Esophagus (tissue), 2 donors: ENCODE results near the gene PGM1. TPM values are rescaled to one million over a fixed set of nuclear protein-coding genes. Genes with fewer than 3 reads are reported as not detected.
A peak's percentile ranks its signal among the peaks of the same experiment; 100 is the strongest.

Experiments used
- H3K27ac ChIP-seq, 2 donors: one replicate each; pipeline ENCODE4 v1.5.1; 2013; ENCODE audit warnings: low read depth in 2 of 2, mild to moderate bottlenecking in 2 of 2, inconsistent platforms in 1 of 2, low read length in 1 of 2, moderate library complexity in 1 of 2
- H3K27me3 ChIP-seq, 2 donors: one replicate each; pipeline ENCODE4 v1.6.1; 2013; ENCODE audit warnings: low read length in 2 of 2, control low read depth in 1 of 2, mild to moderate bottlenecking in 1 of 2; ENCODE audit not compliant: insufficient read depth in 2 of 2, control insufficient read depth in 1 of 2
- H3K36me3 ChIP-seq, 2 donors: one replicate each; pipeline ENCODE4 v1.6.1; 2013; ENCODE audit warnings: low read length in 1 of 2; ENCODE audit not compliant: control insufficient read depth in 2 of 2, insufficient read depth in 2 of 2
- H3K4me1 ChIP-seq, 2 donors: one replicate each; pipeline ENCODE4 v1.6.1; 2013; ENCODE audit warnings: low read length in 1 of 2; ENCODE audit not compliant: control insufficient read depth in 2 of 2, insufficient read depth in 2 of 2
- H3K4me3 ChIP-seq, 2 donors: one replicate each; pipeline ENCODE4 v1.5.1; 2013; ENCODE audit warnings: low read length in 2 of 2, mild to moderate bottlenecking in 2 of 2, low read depth in 1 of 2, moderate library complexity in 1 of 2
- H3K9me3 ChIP-seq, 2 donors: one replicate each; pipeline ENCODE4 v1.6.1; 2013; ENCODE audit warnings: mild to moderate bottlenecking in 2 of 2, low read depth in 1 of 2, low read length in 1 of 2, moderate library complexity in 1 of 2; ENCODE audit not compliant: control insufficient read depth in 2 of 2, insufficient read depth in 1 of 2
- WGBS, 2 donors: extraction: QIAGEN DNeasy Blood & Tissue Kit; methylation state at CpG; one replicate each; pipeline ENCODE4 v1.1.7; 2013; 5-methylcytosine and 5-hydroxymethylcytosine counted together
- polyA plus RNA-seq, 2 donors: library from polyadenylated mRNA; stranded (reverse); fragments of 200-250 nt; gene quantifications; one replicate each; pipeline ENCODE4 v1.2.3, GENCODE V29; 2013
- donor health status: healthy with polysubstance abuse.
- donor health status: Bipolar disorder and iron deficiency.

Gene PGM1
- polyA plus RNA-seq = 10 to 100 TPM in 1 of 2 donors, 1 to 10 TPM in 1; 5.4 to 28.0 TPM

DNA sequence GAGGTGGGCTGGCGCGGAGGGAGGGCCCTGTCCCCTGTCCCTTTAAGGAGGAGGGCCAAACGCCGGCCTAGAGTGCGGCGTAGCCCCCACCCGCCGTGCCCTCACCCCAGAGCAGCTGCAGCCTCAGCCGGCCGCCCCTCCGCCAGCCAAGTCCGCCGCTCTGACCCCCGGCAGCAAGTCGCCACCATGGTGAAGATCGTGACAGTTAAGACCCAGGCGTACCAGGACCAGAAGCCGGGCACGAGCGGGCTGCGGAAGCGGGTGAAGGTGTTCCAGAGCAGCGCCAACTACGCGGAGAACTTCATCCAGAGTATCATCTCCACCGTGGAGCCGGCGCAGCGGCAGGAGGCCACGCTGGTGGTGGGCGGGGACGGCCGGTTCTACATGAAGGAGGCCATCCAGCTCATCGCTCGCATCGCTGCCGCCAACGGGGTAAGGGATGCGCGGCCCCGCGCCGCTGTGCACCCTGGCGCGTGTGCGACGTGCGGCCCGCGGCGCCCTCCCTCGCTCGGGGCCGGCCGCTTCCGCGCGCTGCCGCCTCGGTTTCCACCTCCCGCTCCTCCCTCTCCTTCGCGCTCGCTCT lies at the start of gene PGM1:
TSS of gene PGM1 (plus strand) at position 109 of the 583 bp plus-strand sequence. CDS start at position 187, 78 bp downstream.
- 0% methylated on average over 54 to 64 of the region's 64 CpGs for WGBS, 2 donors
- H3K36me3 ChIP-seq = no peaks in the 10 kb centered on the region

DNA sequence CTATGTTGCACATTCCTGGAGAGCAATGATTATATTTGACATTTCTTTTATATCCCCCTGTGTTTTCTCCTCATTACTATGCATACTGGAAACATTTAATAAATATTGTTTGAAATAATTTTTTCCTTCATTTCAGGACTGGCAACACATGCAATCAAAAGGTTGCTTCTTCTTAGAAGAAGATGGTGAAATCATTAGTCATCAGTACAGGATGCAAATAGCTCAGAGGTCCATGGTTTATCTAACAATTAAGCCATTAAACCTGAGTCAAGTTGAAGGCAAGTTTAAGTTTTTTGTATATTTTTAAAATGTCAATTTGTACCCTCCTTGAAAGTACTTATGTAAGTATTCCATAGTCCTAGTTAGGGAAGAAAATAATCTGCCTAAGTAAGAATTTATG lies 47.4 kb upstream of the PGM1 start:
- Histone ChIP-seq H3K27ac (no peak overlapping the region), H3K4me3 (no peak overlapping the region), H3K4me1 (no peaks in the 10 kb centered on the region)

More for the DNA sequence above, at the start of gene PGM1:
- H3K9me3 ChIP-seq = no peaks in the 10 kb centered on the region
- H3K27ac ChIP-seq = peak within 1 kb of the TSS; percentile 91 to 97
- H3K4me1 ChIP-seq = no peaks in the 10 kb centered on the region
- H3K4me3 ChIP-seq = peak within 1 kb of the TSS; percentile 66 to 84
- no peaks in the 10 kb centered on the region for H3K27me3 ChIP-seq

GRCh38 chr1:63547621-63548294 lies 45.5 kb upstream of the PGM1 start:
- no peaks in the 10 kb centered on the region for H3K36me3 ChIP-seq
- H3K27ac ChIP-seq = peak overlapping the region; percentile 68 to 72

More for the DNA sequence above, 47.4 kb upstream of the PGM1 start:
- no peaks in the 10 kb centered on the region for H3K27me3 ChIP-seq
- H3K36me3 ChIP-seq = no peaks in the 10 kb centered on the region
- no peaks in the 10 kb centered on the region for H3K9me3 ChIP-seq

DNA sequence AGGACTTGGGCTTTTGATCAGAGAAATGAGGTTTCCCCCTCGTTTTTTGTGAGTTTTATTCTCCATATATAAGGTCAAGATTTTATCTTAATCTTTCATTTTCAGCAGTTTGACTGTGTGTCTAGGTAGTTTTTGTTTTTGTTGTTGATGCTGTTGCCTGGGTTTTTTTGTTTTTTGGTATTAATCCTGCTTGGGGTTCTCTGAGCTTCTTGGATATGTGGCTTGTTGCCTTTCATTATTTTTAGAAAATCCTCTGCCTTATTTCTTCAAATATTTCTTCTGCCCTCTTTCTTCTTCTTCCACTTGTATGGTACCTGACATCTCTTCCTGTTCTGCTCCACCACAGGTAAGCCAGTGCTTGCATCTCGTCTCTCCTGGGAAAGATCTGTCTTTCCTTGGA lies 44.9 kb upstream of the PGM1 start:
- no peak overlapping the region for H3K27ac ChIP-seq
- no peaks in the 10 kb centered on the region for H3K9me3 ChIP-seq
- no peaks in the 10 kb centered on the region for H3K4me1 ChIP-seq
- no peaks in the 10 kb centered on the region for H3K27me3 ChIP-seq
- WGBS, 2 donors = 85 to 87% methylated on average over 2 of the region's 2 CpGs
- H3K36me3 ChIP-seq = no peaks in the 10 kb centered on the region
- H3K4me3 ChIP-seq = no peak overlapping the region

More at GRCh38 chr1:63547621-63548294, 45.5 kb upstream of the PGM1 start:
- no peaks in the 10 kb centered on the region for H3K27me3 ChIP-seq
- no peaks in the 10 kb centered on the region for H3K9me3 ChIP-seq
- H3K4me3 ChIP-seq = no peak overlapping the region
- WGBS, 2 donors = 50 to 75% methylated on average over 2 of the region's 2 CpGs
- no peaks in the 10 kb centered on the region for H3K4me1 ChIP-seq

DNA sequence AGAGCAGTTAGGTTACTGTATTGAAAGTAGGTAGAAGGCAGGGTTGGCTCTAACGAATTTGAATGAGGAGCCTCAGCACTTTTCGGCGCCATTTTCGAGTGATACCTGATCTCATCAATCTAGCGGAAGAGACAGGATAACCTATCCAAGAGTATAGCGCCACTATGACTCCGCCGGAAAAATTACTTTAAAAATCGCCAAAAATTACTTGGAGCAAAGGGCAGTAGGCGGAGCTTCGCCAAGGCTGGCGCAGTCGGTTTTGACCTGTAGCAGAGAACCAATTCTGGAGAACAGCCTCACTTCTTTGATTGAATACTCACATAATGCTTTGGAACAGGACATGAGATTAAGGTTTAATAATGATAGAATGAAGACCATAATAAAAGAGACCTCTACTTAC lies 44.3 kb upstream of the PGM1 start:
- Histone ChIP-seq H3K4me1 (no peaks in the 10 kb centered on the region), H3K27ac (no peak overlapping the region), H3K9me3 (no peaks in the 10 kb centered on the region), H3K36me3 (no peaks in the 10 kb centered on the region), H3K4me3 (no peak overlapping the region), H3K27me3 (no peaks in the 10 kb centered on the region)
- 95 to 97% methylated on average over 13 of the region's 13 CpGs for WGBS, 2 donors

DNA sequence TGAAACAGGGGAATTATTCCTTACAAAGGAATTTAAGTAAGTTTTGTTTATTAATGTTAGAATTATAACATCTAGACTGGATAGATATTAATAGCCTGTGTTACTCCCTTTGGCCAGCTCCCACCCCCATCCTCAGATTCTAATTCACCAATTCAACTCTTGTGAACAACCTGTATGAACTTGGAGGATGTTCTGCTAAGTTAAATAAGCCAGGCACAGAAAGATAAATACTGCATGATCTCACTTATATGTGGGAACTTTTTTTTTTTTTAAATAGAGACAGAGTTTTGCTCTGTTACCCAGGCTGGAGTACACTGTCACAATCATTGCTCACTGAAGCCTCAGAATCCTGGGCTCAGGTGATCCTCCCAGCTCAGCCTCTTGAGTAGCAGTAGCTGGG lies 37.7 kb upstream of the PGM1 start:
- H3K27me3 ChIP-seq = no peaks in the 10 kb centered on the region
- no peak overlapping the region for H3K27ac ChIP-seq
- H3K4me1 ChIP-seq = no peaks in the 10 kb centered on the region
- H3K36me3 ChIP-seq = no peaks in the 10 kb centered on the region
- no peaks in the 10 kb centered on the region for H3K9me3 ChIP-seq
- H3K4me3 ChIP-seq = no peak overlapping the region

DNA sequence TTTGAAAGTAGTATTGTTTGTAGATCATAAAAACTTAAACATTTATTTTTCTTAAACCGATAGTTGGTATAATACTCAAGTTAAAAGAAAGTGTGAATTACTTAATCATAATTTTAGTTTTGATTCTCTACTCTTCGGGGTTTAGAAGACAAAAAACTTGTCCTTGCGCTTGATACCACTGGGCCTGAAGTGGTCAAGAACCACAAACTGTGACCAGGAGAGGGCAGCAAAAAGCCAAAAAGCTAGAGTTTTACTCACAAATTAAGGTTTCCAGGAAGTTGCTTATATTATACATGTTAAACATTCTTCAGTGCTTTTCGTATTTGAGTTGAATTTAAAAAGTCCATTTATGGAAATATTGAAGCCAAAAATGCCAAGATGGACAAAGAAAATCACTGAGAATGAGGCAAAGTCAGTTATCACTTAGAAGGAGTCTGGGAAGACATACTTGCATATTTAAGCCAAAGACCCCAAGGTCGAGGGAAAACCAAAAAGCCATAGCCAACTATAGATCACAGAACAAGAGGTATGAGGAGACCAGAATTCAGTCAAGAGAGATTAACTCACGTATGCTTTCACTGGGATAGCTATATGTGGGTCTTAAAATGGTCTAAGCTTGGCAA lies 35.7 kb upstream of the PGM1 start:
- no peak overlapping the region for H3K27ac ChIP-seq
- 75 to 80% methylated on average over 6 of the region's 6 CpGs for WGBS, 2 donors
- no peaks in the 10 kb centered on the region for H3K9me3 ChIP-seq
- no peak overlapping the region for H3K4me3 ChIP-seq
- no peaks in the 10 kb centered on the region for H3K36me3 ChIP-seq
- no peaks in the 10 kb centered on the region for H3K4me1 ChIP-seq
- H3K27me3 ChIP-seq = no peaks in the 10 kb centered on the region

DNA sequence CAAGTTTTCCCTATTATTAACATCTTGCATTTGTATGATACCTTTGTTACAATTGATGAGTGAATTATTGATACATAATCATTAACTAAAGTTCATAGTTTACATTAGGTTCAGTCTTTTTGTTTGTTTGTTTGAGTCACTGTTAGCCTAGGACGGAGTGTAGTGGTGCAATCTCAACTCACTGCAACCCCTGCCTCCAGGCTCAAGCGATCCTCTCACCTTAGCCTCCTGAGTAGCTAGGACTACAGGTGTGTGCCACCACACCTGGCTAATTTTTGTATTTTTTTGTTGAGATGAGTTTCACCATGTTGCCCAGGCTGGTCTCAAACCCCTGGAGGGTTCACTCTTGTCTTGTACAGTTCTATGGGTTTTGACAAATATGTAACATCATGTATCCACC lies 33.9 kb upstream of the PGM1 start:
- 93 to 98% methylated on average over 2 of the region's 2 CpGs for WGBS, 2 donors
- H3K9me3 ChIP-seq = no peaks in the 10 kb centered on the region
- no peak overlapping the region for H3K4me3 ChIP-seq
- no peaks in the 10 kb centered on the region for H3K4me1 ChIP-seq
- no peaks in the 10 kb centered on the region for H3K27me3 ChIP-seq
- no peaks in the 10 kb centered on the region for H3K36me3 ChIP-seq
- H3K27ac ChIP-seq = no peak overlapping the region

DNA sequence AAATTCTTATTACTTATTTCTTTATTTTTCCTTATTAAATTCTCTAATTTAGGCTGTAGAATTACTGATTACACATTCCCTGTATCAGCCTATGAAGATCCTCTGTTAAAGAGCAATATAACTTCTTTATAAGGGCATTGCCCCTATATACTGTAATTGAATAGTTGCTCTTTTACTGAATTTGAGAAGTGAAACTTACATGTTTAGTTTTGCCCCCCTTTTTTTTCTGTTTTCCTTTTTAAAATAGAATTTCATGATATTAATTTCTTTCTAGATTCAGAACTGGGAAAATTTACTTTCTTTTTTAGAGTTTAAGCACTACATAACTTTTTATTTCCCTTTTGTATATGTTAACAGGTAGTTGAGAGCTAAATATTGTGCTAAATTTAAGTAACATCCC lies 29.5 kb upstream of the PGM1 start:
- Histone ChIP-seq H3K4me3 (no peak overlapping the region), H3K27me3 (no peaks in the 10 kb centered on the region), H3K27ac (no peak overlapping the region), H3K36me3 (no peaks in the 10 kb centered on the region), H3K4me1 (no peaks in the 10 kb centered on the region), H3K9me3 (no peaks in the 10 kb centered on the region)

GRCh38 chr1:63569068-63569467 lies 24.1 kb upstream of the PGM1 start:
- no peaks in the 10 kb centered on the region for H3K27me3 ChIP-seq
- H3K4me1 ChIP-seq = no peaks in the 10 kb centered on the region
- H3K36me3 ChIP-seq = no peaks in the 10 kb centered on the region
- no peak overlapping the region for H3K27ac ChIP-seq
- WGBS, 2 donors = 89% methylated on average over 4 of the region's 4 CpGs
- no peak overlapping the region for H3K4me3 ChIP-seq
- no peaks in the 10 kb centered on the region for H3K9me3 ChIP-seq
